RPMI8226 (cell line): ENCODE measurements around the gene TMX1.

Experiments used
- DNase-seq: peaks from one replicate; pipeline ENCODE4 v3.0.0-alpha.2; 2015

Gene TMX1

GRCh38 chr14:51244591-51244990, 4.5 kb downstream of the TMX1 start:
- no peak for DNase-seq

DNA sequence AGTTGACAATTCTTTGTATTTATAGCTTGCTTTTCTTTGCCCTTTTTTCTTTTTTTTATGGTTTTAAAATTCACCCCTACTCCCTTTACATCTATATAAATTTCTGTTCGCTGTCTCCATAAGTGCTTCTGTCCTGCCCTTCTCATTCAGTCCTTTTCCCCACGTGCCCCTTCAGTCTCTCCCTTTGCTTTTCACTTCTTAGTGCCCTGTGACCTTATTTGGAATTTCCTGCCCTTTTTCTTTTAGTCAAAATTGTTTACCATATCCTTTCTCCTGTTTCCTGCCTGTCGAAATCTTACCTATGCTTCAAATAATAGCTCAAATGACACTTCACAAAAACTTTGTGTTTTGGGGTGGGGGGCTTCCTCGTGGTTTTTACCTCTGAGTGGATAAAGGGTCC, 6.0 kb downstream of the TMX1 start:
- DNase-seq: no peak

DNA sequence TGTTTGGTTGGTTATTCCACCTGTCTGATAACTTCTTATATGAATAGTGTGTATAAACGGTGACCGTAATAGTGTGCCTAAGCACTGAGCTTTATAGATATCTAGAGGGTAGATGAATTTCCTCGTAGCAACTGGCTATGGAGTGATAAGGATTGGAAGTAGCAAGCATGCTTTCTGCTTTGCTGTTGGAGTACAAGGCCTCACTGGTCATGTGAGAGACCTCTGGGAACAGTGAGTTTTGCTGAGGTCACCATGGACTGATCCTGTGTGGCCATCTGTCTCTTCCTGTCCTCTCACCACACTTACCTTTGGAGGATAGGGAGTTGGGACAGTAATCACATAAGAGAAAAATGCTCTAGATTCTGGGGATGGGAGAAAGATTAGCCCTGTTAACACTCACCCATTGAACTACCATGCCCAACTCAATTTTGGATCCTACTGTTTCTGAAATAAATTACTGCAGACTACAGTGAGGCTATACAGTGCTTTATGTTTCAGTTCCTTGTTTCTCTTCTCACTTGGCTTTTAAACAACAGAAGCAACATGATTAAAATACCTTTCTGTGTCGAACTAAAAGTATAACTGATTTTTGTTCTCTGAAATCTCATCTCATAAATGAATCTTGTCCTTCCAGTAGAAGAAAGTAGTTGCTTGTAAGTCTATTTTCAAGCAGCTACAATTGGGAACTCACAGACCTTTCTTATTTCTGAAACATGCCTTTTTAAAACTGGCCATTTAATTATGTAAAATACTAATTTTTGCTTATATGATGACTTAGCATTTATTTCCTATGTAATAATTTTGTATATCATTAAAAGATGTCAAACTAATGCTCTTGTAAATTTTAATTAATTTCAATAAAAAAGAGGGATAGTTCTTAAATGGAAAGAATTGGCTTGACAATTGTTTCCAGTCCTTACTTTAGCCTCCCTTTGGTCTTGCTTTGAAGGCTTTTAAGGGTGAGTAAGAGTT, 8.3 kb downstream of the TMX1 start:
- peak; percentile 4 for DNase-seq

DNA sequence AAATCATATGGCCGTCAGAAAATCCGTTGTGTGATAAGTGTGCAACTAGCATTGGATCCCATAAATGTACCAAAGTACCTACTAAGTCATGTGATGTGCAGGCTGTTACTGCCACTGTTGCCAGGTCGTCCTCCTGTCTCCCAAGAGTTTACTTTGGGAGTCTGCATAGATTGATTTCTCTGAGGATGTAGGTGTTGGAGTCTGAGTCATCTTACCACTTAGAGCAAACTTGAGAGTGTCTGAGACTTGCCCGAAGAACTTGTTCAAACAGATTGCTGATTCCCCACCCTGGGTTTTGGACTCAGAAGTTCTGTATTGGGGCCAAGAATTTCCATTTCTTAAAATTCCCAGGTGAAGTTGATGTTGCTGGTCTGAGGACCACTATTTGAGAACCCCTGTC, 11.4 kb downstream of the TMX1 start:
- no peak for DNase-seq

DNA sequence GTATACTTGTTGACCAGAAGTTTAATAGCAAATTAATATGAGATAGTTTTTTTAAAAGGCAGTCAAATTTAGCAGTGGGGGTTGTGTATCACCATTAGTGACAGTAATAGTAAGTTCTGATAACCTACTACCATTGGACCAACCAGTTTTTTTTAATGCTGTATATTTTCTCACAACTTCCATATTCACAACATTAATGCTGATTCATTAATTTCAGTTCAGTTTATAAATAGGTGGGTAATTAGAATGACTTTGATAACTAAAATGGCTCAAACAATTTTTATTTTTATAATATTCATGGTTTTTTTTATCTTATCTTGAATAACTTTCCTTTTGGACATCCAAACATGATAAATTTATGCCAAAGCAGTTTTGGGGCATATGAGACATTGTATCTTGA, 13.8 kb downstream of the TMX1 start:
- no peak for DNase-seq

GRCh38 chr14:51258280-51258679, 18.2 kb downstream of the TMX1 start:
- DNase-seq: no peak

DNA sequence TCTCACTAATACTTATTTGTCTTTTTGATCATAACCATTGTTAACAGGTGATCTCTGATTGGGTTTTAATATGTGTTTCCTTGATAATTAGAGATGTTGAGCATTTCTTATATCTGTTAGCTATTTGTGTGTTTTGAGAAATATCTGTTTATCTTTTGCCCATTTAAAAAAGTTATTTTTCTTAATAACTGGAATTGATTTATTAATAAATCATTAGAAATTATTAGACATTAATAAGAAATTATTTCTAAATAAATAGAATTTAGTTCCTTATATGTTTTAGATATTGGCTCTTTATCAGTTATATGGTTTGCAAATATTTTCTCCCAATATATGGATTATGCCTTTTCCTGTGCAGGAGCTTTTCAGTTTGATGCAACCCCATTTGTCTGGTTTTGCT, 18.7 kb downstream of the TMX1 start:
- DNase-seq: no peak

GRCh38 chr14:51260225-51260624, 20.2 kb downstream of the TMX1 start:
- DNase-seq: no peak

GRCh38 chr14:51261151-51261550, 21.1 kb downstream of the TMX1 start:
- DNase-seq: no peak

DNA sequence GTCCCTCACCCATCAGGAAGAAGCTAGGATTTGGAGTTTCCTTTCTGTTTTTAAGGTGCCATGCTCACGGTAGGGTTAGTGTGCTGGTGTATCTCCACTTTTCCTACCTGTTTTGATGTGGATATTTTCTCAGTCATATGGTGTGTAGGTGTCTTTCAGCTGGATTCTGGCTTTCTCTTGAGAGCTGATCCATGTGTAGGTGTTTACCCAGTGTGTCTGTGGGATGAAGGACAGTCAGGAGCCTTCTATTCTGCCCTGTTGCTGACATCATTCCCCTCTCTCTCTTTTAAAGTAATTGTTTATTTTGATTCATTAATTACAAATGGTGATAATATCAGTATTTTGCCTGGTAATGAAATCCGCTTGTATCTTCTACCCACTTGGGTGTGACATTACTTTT, 22.8 kb downstream of the TMX1 start:
- no peak for DNase-seq

DNA sequence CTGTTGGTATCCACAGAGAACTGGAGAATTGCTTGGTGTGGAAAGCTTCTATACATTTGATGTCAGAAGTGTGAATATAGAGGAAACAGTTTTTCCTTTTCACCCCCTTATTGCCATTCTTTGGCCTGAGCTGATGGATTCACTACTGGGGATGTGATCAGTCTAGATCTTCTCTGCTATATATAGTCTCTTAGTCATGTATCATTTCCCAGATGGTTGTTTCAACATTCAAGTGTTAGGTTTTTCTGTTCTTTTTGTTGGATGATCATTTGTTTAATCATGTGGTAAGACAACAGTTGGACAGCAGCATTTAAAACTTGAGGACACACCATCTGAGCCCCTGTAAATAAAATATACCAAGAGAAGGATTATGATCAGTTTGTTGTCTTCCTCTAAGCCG, 29.6 kb downstream of the TMX1 start:
- DNase-seq: no peak

- DNase-seq: no peak
These were observed 36.6 kb downstream of the TMX1 start for GRCh38 chr14:51276605-51277004.

DNA sequence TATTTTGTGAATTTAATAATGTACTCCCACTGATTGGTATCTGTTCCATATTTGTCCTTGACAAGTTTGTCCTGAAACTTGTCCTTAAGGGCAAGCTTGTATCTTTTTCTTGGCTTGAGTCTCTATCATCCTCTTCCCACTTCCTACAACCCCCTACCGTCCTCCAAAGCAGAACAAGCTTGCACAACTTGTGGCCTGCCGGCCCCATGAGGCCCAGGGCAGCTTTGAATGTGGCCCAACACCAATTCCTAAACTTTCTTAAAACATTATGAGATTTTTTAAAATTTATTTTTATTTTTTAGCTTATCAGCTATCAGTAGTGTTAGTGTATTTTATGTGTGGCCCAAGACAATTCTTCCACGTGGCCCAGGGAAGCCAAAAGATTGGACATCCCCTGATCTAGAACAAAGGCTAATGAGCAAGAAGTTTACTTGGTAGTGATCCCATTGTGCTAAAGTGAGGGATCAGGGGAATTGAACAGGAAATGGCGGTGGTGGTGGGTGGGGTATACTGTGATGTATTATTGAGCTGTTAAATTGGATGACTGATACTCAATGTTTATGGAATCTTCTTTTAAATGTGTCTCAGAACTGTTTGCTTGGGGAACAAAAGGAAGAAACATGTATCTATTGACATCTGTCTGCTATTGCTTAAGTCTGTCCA, 37.8 kb downstream of the TMX1 start:
- no peak for DNase-seq

- DNase-seq: no peak
These were observed 42.5 kb downstream of the TMX1 start for GRCh38 chr14:51282517-51282916.

DNA sequence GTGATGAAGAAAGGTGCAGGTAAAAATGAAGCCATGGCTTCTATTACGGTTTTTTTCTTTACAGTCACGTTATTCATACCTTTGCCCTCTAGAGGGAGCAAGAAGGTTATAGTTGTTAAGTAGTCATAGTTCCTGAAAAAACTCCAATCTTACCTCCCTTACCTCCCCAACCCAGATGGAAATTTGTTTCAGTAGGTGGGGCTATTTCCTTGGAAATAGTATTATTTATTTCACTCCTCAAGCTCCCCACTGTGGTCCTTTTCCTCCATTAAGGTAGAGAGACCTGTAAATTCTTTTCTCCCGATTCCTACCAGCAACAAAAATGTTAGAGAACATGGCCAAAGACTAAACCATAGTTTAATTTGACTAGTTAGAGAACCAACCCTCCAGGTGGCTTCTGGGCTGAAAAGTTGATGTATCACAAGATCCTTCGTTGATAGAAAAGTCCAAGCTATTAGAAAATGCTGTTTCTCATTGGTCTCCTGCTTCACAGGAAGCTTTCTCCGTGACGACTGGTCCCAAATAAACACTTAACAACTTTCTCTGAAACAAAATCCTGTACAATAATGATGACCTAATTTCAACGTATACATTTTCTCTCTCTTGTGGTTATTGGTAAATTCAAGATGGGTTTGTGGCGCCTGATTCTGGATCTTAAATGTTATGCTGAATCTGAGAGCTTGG, 43.5 kb downstream of the TMX1 start:
- DNase-seq: peak; percentile 28

- no peak for DNase-seq
These were observed 44.2 kb downstream of the TMX1 start for GRCh38 chr14:51284241-51284640.

GRCh38 chr14:51285120-51285519, 45.1 kb downstream of the TMX1 start:
- DNase-seq: no peak

- no peak for DNase-seq
These were observed 49.1 kb downstream of the TMX1 start for GRCh38 chr14:51289169-51289568.

DNA sequence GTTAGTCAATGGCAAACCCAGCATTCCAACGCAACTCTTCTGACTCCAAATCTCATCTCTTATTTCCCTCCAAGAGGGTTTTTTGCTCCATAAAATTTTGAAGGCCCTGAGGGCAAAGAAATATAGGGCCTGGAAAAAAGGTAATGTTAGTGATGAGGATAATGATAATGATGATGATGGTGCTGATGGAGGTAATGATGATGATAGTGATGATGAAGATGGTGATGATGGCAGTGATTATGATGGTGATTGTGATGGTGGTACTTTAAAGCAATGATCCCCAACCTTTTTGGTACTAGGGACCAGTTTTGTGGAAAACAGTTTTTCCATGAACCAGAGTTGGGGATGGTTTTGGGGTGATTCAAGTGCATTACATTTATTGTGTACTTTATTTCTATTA, 50.1 kb downstream of the TMX1 start:
- no peak for DNase-seq

GRCh38 chr14:51291016-51291415, 51.0 kb downstream of the TMX1 start:
- DNase-seq: no peak

- no peak for DNase-seq
These were observed 53.3 kb downstream of the TMX1 start for GRCh38 chr14:51293149-51293911.

DNA sequence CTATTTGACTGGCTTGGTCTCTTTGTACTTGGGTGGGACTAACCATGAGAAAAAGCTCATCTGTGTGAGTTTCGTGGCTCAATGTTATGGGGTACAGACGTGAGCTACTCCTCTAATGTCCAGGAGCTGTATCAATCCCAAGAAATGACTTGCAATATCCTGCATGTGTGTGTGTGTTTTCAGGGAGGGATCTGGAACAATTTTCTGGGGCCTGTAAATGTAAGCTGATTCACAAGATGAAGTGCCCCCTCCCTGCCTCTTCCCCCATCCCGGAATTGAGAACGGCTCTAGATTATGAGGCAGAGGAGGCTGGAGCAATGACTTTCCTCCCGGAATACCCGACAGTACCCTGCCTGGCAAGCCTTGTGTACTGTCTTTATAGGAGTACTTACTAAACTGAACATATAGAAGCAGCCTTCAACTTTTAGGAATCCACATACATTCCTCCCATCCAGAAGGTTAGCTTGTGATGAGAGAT, 53.9 kb downstream of the TMX1 start:
- DNase-seq: no peak
